Measurements from ENCODE around the gene PPCDC.
A peak's percentile ranks its signal among the peaks of the same experiment; 100 is the strongest.

The PPCDC gene
- total RNA-seq, result 5.1 to 14.7 (median 8.9) reads per million in 4 donors

- DNase-seq, result peak; percentile 82 to 95 (median 88)
These were observed at the start of gene PPCDC for GRCh38 chr15:75023181-75023871. TSS of gene PPCDC (plus strand) at chr15:75023590. CDS start at chr15:75028319, 4,729 bp downstream.

- DNase-seq, result no peak
These were observed 47.2 kb upstream of the PPCDC start for GRCh38 chr15:74976159-74976558.

DNA sequence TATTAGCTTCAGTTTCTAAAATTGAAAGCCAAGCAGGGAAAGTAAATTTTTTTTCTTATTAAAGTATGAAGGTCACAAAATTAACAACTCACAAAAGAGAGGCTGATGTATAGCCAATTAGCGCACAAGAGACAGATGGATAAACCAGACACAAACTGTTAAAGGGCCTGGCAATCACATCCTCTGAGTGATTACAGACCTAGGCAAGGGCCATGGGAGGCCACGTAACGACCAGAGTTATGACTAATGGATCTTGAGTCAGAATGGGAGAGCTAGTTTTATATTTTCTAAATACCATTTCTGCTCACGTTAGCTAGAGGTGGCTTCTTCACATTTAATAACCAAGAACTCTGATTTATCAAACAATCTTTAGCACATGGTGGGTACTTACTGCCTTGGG lies 45.8 kb upstream of the PPCDC start:
- peak in 1 of 5 donors; percentile 64 for DNase-seq

GRCh38 chr15:74978077-74978476 lies 45.3 kb upstream of the PPCDC start:
- DNase-seq, result no peak

- DNase-seq, result peak in 1 of 5 donors; percentile 57
These were observed 44.9 kb upstream of the PPCDC start for GRCh38 chr15:74978503-74978902.

GRCh38 chr15:74982183-74982582 lies 41.2 kb upstream of the PPCDC start:
- no peak for DNase-seq

DNA sequence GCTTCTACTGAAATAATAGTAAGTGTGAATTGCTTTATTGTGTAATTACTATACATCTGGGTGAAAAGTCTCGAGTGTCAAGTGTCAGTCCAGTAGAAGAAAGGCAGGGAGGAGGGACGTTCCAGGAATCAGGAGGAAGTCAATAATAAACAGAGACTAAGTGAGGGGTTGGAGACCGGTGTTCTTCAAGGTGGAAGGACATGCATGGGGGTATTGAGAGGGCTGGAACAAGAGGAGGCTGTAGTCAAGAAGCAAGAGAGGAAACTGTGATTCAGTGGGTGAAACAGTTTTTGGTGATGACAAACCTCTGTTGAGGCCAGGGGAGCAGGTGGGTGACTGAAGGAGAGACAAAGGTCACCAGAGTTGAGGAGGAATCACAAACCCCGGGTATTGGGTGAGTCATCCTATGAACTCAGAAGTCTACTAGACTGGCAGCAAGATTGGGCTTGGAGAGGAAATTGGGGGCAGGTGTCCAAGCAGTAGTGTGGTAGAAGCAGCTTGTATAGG lies 39.6 kb upstream of the PPCDC start:
- DNase-seq, result peak in 1 of 5 donors; percentile 73

DNA sequence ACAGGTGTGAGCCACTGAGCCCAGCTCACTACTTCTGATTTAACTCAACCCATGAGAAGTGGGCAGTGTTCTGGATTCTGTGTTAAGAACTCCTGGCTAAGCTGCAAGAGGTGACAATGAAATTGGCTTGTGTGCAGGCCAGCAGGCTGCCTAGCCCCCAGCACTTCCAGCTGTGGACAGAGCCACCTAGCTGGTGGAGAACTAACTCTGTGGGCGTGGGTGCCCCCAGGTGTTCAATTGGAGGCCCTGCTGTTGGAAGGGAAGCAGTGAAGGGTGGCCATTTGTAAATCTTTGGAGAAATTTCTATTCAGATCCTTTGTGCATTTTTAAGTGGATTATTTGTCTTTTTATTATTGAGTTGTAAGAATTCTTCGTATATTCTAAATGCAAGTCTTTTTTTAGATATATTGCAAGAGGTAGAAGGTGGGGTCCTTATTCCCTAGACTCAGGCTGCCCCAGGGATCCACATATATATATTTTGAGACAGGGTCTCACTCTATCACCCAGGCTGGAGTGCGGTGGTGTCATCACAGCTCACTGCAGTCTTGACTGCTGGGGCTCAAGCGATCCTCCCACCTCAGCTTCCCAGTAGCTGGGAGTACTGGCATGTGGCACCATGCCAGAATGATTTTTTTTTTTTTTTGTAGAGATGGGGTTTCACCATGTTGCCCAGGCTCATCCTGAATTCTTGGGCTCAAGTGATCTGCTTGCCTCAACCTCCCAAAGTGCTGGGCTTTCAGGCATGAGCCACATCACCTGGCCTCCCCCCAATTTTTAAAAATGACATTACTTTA lies 35.2 kb upstream of the PPCDC start:
- peak in 2 of 5 donors; percentile 10 to 50 for DNase-seq

DNA sequence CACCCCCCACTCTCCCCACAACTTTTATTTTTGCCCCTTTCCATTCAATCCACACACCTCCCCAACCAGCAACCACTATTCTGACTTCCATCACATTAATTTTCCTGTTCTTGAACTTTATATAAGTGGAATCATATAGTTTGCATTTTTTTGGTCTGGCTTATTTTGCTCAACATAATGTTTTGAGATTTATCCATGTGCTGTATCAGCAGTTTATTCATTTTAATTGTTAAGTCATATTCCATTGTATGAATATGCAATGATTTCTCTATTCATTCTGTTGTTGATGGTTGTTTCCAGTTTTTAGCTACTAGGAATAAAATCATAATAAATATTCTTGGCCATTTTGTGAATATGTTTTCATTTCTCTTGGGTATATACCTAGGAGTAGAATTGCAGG lies 33.9 kb upstream of the PPCDC start:
- no peak for DNase-seq

DNA sequence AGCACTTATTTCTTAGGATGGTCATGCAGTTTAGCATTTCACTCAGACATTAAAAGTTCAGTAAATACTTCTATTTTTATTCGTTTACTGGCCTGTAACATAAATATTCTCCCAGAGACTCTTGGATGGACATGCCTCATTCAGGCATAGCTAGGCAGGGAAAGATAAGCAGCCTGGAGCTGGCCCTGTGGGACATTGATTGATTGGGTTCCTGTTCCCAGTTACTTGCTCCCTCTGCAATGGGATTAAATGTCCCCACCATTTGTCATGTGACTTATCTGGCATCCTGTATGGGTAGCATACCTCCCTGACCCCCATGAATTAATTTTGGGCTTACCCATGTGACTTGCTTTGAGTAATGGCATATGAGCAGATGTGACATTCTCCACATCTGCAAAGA lies 30.8 kb upstream of the PPCDC start:
- DNase-seq, result no peak

DNA sequence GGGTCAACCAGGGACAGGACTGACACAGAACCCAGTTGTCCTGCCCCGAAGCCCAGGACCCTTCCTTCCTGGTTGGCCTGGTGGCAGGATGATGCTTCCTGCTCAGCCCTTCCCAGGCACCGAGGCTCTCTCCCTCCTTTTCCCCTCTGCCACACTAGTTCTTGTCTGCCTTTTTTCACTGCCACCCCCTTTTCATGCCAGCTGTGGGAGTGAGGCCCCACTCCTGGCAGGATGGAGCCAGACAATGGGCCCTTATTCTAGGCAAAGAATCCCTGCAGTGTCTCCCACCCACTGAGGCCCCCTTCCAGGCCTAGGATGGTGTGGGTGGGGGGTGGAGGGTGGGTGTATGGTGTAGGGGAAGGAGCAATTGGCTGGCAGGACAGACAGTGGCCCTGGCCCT lies 29.2 kb upstream of the PPCDC start:
- no peak for DNase-seq

GRCh38 chr15:74994685-74995084 lies 28.7 kb upstream of the PPCDC start:
- DNase-seq, result no peak

DNA sequence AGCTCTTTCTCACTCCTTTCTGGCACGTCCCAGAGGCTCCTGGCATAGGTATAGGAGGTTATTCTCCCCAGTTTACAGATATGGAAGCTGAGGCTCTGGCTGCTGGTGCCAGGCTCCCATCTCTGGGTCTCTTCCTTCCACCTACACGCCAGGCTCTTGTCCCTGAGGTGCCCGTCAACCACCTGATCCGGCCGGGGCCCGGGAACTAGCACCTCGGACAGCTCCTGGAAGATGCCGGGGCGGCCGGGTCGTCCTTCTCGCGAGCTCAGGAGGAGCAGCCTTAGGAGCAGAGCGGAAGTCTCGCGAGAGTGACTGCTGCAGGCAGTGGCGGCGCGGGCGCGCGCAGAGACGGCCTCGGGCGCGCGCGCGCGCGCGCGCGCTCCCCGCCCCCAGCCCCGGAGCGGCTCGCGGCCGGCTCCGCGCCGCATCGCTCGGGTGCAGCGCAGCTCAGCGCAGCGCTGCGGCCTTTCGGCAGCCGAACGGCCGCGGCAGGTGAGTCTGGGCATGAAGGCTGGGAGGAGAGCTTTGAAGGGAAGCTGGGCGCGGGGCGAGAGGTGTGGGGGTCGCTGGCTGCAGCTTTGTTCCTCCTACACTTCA lies 28.1 kb upstream of the PPCDC start, which contains the start of gene SCAMP5:
TSS of gene SCAMP5 (plus strand) at position 382 of the 597 bp plus-strand sequence. CDS start 16,277 bp downstream, outside the sequence.
- peak; percentile 83 to 89 (median 86) for DNase-seq

GRCh38 chr15:74995779-74996765 lies 27.3 kb upstream of the PPCDC start:
- DNase-seq, result no peak

DNA sequence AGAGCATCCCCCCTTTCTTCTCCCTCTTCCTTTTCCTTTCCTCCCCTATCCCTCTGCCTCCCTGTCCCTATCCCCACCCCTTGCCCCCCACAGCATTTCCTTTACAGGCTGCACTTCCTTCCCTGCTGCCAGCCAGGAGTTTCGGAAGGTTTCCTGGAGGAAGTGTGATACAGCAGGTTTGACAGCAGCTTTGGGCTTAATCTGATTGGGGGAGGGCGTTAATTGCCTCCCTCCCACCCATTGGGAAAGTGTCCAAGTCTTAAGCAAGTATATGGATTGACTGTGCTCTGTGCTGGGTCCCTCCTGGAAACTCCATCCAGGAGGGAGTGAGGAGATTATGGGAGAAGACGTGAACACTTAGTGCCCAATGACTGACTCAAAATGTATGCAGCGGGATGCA lies 26.2 kb upstream of the PPCDC start:
- no peak for DNase-seq

GRCh38 chr15:74997543-74997942 lies 25.8 kb upstream of the PPCDC start:
- DNase-seq, result no peak

- DNase-seq, result no peak
These were observed 22.1 kb upstream of the PPCDC start for GRCh38 chr15:75001310-75001709.

- DNase-seq, result no peak
These were observed 21.0 kb upstream of the PPCDC start for GRCh38 chr15:75002398-75002797.

DNA sequence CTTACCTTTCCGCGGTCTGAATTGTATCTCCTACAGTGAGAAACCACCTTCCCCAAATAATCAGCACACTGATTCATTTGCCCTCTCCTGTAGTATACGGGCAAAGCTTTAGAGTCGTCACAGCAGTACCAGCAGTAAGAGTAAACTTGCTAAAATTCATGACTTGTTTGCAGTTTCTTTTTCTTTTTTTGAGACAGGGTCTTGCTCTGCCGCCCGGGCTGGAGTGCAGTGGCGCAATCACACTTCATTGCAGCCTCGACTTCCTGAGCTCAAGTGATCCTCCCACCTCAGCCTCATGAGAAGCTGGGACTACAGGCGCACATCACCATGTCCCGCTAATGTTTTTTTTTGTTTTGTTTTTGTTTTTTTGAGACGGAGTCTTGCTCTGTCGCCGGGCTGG lies 16.2 kb upstream of the PPCDC start:
- no peak for DNase-seq

DNA sequence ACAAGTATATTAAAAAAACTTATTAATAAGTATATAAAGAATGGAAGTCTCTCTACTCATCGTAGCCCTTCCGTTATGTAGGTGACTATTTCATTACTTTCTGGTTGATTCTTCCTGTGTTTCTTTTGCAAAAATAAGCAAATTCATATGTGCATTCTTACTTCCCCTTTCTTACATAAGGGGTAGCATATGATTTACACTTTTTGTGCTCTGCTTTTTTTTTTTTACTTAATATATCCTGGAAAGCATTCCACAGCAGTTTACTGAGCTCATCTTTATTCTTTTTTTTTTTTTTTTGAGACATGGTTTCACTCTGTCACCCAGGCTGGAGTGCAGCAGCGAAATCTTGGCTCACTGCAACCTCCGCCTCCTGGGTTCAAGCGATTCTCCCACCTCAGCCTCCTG lies 15.2 kb upstream of the PPCDC start:
- no peak for DNase-seq

- DNase-seq, result no peak
These were observed 14.6 kb upstream of the PPCDC start for GRCh38 chr15:75008629-75009326.

All from T-helper 1 cell (primary cell).